HS-27A (cell line): ENCODE results near the gene KRT80.

Source experiments
- DNase-seq: peaks from one replicate; pipeline ENCODE4 v3.0.0-alpha.2; 2012; ENCODE audit warnings: low read depth, missing footprints

The KRT80 gene

GRCh38 chr12:52228931-52229330, 37.1 kb upstream of the KRT80 start:
- DNase-seq = no peak

- no peak for DNase-seq
These were observed 36.6 kb upstream of the KRT80 start for GRCh38 chr12:52228366-52228765.

GRCh38 chr12:52227606-52228166, 35.9 kb upstream of the KRT80 start:
- no peak for DNase-seq

- no peak for DNase-seq
These were observed 34.6 kb upstream of the KRT80 start for GRCh38 chr12:52226446-52226845.

GRCh38 chr12:52225752-52226151, 33.9 kb upstream of the KRT80 start:
- no peak for DNase-seq

- DNase-seq = no peak
These were observed 32.3 kb upstream of the KRT80 start for GRCh38 chr12:52224151-52224550.

- DNase-seq = no peak
These were observed 31.7 kb upstream of the KRT80 start for GRCh38 chr12:52223406-52224039.

GRCh38 chr12:52222692-52223091, 30.9 kb upstream of the KRT80 start:
- no peak for DNase-seq

- DNase-seq = peak; percentile 71
These were observed 30.2 kb upstream of the KRT80 start for GRCh38 chr12:52221912-52222457.

GRCh38 chr12:52221070-52221781, 29.4 kb upstream of the KRT80 start:
- DNase-seq = no peak

GRCh38 chr12:52220477-52220876, 28.7 kb upstream of the KRT80 start:
- no peak for DNase-seq

GRCh38 chr12:52218001-52218400, 26.2 kb upstream of the KRT80 start:
- DNase-seq = no peak

- no peak for DNase-seq
These were observed 25.4 kb upstream of the KRT80 start for GRCh38 chr12:52217223-52217622.

GRCh38 chr12:52216807-52217206, 25.0 kb upstream of the KRT80 start:
- DNase-seq = no peak

GRCh38 chr12:52216100-52216499, 24.3 kb upstream of the KRT80 start:
- DNase-seq = no peak

- DNase-seq = no peak
These were observed 23.8 kb upstream of the KRT80 start for GRCh38 chr12:52215587-52216031.

GRCh38 chr12:52214421-52214802, 22.6 kb upstream of the KRT80 start:
- no peak for DNase-seq

GRCh38 chr12:52213564-52214420, 22.0 kb upstream of the KRT80 start:
- no peak for DNase-seq

GRCh38 chr12:52212701-52213563, 21.1 kb upstream of the KRT80 start:
- DNase-seq = no peak

GRCh38 chr12:52211716-52212585, 20.1 kb upstream of the KRT80 start:
- no peak for DNase-seq
